ENCODE data around the gene NQO2. TPM values are rescaled to one million over a fixed set of nuclear protein-coding genes. Genes with fewer than 3 reads are reported as not detected.

NQO2 gene
- total RNA-seq, 2 experiments from 2014 or later: 23.8 to 24.7 TPM

DNA sequence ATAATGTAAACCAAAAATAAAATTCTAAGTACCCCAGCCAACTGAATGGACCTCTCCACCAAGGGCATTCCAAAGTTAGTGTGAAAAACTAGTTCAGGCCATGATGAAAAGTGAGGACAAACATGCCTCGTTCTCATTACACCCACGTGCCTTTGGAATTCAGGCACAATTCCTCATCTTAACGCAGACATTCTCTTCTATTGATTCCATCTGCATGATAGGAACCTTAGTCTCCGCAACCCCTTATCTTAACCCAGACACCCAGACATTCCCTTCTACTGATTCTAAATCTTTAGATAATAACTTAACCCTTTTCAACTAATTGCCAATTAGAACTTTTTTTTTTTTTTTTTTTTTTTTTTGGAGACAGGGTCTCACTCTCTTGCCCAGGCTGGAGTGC lies 20.8 kb upstream of the NQO2 start:
- Mint-ChIP-seq H3K27me3 (peaks cover 2% of the 10 kb centered on the region), H3K36me3 (ENCODE audit: low read depth) (no peaks in the 10 kb centered on the region), H3K4me1 (ENCODE audit: low read depth) (peaks cover 24% of the 10 kb centered on the region), H3K27ac (no peak overlapping the region), H3K9me3 (no peaks in the 10 kb centered on the region), H3K4me3 (no peak overlapping the region)
- intact Hi-C loops (cut with micrococcal nuclease): no loop called here
- TF ChIP-seq, protein P1, sequence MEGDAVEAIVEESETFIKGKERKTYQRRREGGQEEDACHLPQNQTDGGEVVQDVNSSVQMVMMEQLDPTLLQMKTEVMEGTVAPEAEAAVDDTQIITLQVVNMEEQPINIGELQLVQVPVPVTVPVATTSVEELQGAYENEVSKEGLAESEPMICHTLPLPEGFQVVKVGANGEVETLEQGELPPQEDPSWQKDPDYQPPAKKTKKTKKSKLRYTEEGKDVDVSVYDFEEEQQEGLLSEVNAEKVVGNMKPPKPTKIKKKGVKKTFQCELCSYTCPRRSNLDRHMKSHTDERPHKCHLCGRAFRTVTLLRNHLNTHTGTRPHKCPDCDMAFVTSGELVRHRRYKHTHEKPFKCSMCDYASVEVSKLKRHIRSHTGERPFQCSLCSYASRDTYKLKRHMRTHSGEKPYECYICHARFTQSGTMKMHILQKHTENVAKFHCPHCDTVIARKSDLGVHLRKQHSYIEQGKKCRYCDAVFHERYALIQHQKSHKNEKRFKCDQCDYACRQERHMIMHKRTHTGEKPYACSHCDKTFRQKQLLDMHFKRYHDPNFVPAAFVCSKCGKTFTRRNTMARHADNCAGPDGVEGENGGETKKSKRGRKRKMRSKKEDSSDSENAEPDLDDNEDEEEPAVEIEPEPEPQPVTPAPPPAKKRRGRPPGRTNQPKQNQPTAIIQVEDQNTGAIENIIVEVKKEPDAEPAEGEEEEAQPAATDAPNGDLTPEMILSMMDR (IDR thresholded peaks at IDR 0.05): no peak
- POLR2A ChIA-PET: no interaction called here
- DNase-seq: no peak
- CTCF ChIA-PET: interaction anchor here (1.7 to 3.2 kb wide), 3 partner anchors 9 to 133 kb away, joined by 7 to 18 read pairs (median 10); no protein-coding TSS in a partner anchor
- ATAC-seq: no peak

DNA sequence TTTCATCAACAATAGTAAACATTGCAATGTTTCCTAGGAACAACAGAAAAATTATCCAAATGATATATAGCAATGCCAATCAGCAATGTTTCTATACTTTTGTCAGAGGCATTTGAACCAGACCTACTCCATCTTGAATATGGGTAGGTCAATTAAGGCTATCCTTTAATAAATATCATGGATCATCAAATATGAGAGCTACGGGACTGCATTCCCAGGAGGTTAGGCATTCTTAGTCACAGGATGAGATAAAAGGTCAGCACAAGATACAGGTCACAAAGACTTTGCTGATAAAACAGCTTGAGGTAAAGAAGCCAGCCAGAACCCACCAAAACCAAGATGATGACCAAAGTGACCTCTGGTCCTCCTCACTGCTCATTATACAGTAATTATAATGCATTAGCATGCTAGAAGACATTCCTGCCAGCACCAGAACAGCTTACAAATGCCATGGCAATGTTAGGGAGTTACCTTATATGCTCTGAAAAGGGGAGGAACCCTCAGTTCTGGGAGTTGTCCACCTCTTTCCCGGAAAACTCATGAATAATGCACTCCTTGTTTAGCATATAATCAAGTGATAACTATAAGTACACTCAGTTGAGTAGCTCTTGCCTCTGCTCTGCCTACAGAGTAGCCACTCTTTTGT lies 19.8 kb upstream of the NQO2 start:
- Mint-ChIP-seq H3K4me1 (ENCODE audit: low read depth) (peaks cover 20% of the 10 kb centered on the region), H3K36me3 (ENCODE audit: low read depth) (no peaks in the 10 kb centered on the region), H3K27me3 (peaks cover 2% of the 10 kb centered on the region), H3K9me3 (no peaks in the 10 kb centered on the region), H3K4me3 (no peak overlapping the region), H3K27ac (no peak overlapping the region)
- TF ChIP-seq, protein P1 (IDR thresholded peaks at IDR 0.05): no peak
- CTCF ChIA-PET: interaction anchor here (0.7 to 3.2 kb wide), 7 partner anchors 8 to 229 kb away, joined by 3 to 20 read pairs (median 4); partner anchors contain the start of gene MYLK4
- no peak for DNase-seq
- intact Hi-C loops (cut with micrococcal nuclease): no loop called here
- ATAC-seq: no peak
- POLR2A ChIA-PET: interaction anchor here (1.2 kb wide), 1 partner anchor 108 kb away, joined by 3 read pairs; no protein-coding TSS in a partner anchor

DNA sequence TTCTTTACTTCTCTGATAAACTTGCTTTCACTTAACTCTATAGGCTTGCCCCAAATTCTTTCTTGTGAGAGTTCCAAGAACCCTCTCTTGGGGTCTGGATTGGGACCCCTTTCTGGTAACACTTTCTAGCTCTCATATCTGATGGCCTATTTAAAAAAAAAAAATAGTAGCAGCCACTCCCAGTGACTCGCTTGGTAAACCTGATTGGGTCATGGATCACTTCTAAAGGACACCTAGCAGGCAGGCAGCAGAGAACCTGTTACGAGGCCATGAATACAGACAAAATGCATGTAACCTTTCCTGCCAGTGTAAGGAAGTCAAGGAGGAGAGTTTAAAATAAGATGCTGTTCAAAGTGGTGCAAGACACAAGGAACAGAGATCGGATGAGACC lies 19.2 kb upstream of the NQO2 start:
- peaks cover 2% of the 10 kb centered on the region for H3K27me3 Mint-ChIP-seq
- intact Hi-C loops (cut with micrococcal nuclease): no loop called here
- DNase-seq: no peak
- H3K4me1 Mint-ChIP-seq (ENCODE audit: low read depth): peaks cover 20% of the 10 kb centered on the region
- no peak overlapping the region for H3K4me3 Mint-ChIP-seq
- CTCF ChIA-PET: interaction anchor here (0.7 to 3.2 kb wide), 7 partner anchors 7 to 230 kb away, joined by 3 to 20 read pairs (median 4); partner anchors contain the start of gene MYLK4
- H3K36me3 Mint-ChIP-seq (ENCODE audit: low read depth): no peaks in the 10 kb centered on the region
- POLR2A ChIA-PET: interaction anchor here (0.8 to 1.2 kb wide), 3 partner anchors 22 to 139 kb away, joined by 3 to 4 read pairs (median 3); no protein-coding TSS in a partner anchor
- no peak overlapping the region for H3K27ac Mint-ChIP-seq
- no peak for ATAC-seq
- no peaks in the 10 kb centered on the region for H3K9me3 Mint-ChIP-seq
- TF ChIP-seq, protein P1 (IDR thresholded peaks at IDR 0.05): no peak

DNA sequence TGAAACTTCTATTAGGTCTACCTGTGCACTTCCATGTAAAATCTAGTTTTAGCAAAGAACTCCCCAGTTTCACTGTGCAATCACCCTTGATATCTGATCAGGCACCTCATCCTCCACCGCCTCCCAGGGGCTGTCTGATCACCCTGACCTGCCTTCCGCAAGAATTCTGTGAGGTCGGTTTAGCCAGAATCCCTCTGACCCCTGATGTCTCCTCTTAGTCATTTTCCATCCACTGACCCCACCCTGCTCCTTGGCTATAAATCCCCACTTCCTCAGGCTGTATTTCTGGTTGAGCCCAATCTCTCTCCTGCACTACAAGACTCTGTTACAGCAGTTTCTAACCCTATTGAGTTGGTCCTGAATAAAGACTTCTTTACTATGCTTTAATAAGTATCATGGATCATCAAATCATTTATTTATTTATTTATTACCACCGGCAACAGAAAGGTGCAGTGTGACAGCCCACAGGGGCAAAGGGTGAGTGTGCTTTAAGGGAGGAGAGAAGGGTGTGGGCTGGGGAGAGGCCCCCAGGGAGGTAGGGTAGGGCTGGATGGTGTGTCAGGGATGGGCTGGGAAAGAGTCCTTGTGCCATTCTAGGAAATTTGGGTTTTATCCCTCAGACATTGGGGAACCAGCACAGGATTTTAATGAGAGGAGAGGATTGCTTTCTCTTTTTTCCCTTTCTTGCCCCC lies 17.1 kb upstream of the NQO2 start:
- POLR2A ChIA-PET: no interaction called here
- Mint-ChIP-seq H3K4me3 (no peak overlapping the region), H3K9me3 (no peaks in the 10 kb centered on the region), H3K4me1 (ENCODE audit: low read depth) (peaks cover 6% of the 10 kb centered on the region), H3K36me3 (ENCODE audit: low read depth) (no peaks in the 10 kb centered on the region), H3K27me3 (peaks cover 2% of the 10 kb centered on the region), H3K27ac (no peak overlapping the region)
- no peak for DNase-seq
- CTCF ChIA-PET: interaction anchor here (2.5 to 3.2 kb wide), 2 partner anchors 30 kb away, joined by 13 to 20 read pairs; no protein-coding TSS in a partner anchor
- intact Hi-C loops (cut with micrococcal nuclease): no loop called here
- ATAC-seq: no peak
- TF ChIP-seq, protein P1 (IDR thresholded peaks at IDR 0.05): no peak
